GM12892 (cell line): ENCODE results near the gene QKI.

ENCODE experiments used
- POLR2A ChIP-seq: IDR thresholded peaks from 2 replicates; pipeline ENCODE4 v1.6.1; 2011; ENCODE audit warnings: low read depth, low read length, control low read depth
- POLR2AphosphoS5 ChIP-seq: IDR thresholded peaks from 2 replicates; pipeline ENCODE4 v1.6.1; 2011; ENCODE audit warnings: low read depth, low read length, control low read depth
- TAF1 ChIP-seq: IDR thresholded peaks from 2 replicates; pipeline ENCODE4 v1.6.1; 2011; ENCODE audit warnings: low read depth, mild to moderate bottlenecking, control low read depth, low read length, borderline replicate concordance

DNA sequence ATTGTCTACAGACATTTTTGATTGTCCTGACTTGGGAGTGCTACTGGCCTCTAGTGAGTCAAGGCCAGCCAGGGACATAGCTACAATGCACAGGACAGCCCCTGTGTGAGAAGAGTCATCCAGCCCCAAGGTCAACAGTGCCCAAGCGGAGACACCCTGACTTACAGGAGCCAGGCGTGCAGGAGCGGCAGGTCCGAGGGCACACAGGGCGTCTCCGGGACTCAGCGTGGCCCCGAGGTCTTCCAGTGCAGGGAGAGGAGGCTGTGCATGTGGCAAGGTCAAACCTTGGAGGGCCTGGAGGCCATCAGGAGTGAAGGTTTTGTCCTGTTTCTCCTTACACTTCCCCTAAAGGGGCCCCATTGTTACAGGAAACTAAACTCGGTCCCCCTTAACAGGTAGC lies 41.3 kb upstream of the QKI start:
- no peak for TF ChIP-seq POLR2A
- TF ChIP-seq TAF1: no peak
- no peak for TF ChIP-seq POLR2AphosphoS5
